NCI-H1417 (cell line): ENCODE results near the gene CUBN.

Source experiments
- DNase-seq, 3 experiments: peaks; one replicate each; lab custom pipeline; 2025; lab: John Stamatoyannopoulos, UW

Gene CUBN

GRCh38 chr10:17106991-17107390 is 22.6 kb downstream of the CUBN start:
- DNase-seq = no peak

GRCh38 chr10:17101910-17102266 is 27.7 kb downstream of the CUBN start:
- DNase-seq = no peak

GRCh38 chr10:17101257-17101909 is 28.2 kb downstream of the CUBN start:
- DNase-seq = no peak

- no peak for DNase-seq
Measured at GRCh38 chr10:17100586-17100985, 29.0 kb downstream of the CUBN start.

- DNase-seq = no peak
Measured at GRCh38 chr10:17098012-17098411, 31.6 kb downstream of the CUBN start.

- no peak for DNase-seq
Measured at GRCh38 chr10:17094844-17095243, 34.8 kb downstream of the CUBN start.

GRCh38 chr10:17092986-17093803 is 36.4 kb downstream of the CUBN start:
- no peak for DNase-seq

- no peak for DNase-seq
Measured at GRCh38 chr10:17092216-17092944, 37.2 kb downstream of the CUBN start.

GRCh38 chr10:17088118-17088806 is 41.3 kb downstream of the CUBN start:
- DNase-seq = no peak

GRCh38 chr10:17086865-17087367 is 42.7 kb downstream of the CUBN start:
- no peak for DNase-seq

GRCh38 chr10:17085011-17085725 is 44.4 kb downstream of the CUBN start:
- no peak for DNase-seq

- no peak for DNase-seq
Measured at GRCh38 chr10:17084258-17084657, 45.4 kb downstream of the CUBN start.

GRCh38 chr10:17081431-17081830 is 48.2 kb downstream of the CUBN start:
- DNase-seq = no peak

GRCh38 chr10:17077890-17078289 is 51.7 kb downstream of the CUBN start:
- no peak for DNase-seq

GRCh38 chr10:17077346-17077781 is 52.2 kb downstream of the CUBN start:
- no peak for DNase-seq

GRCh38 chr10:17076626-17077345 is 52.8 kb downstream of the CUBN start:
- DNase-seq = no peak

GRCh38 chr10:17075533-17076359 is 53.9 kb downstream of the CUBN start:
- no peak for DNase-seq

GRCh38 chr10:17074541-17074847 is 55.1 kb downstream of the CUBN start:
- DNase-seq = no peak

GRCh38 chr10:17073725-17074540 is 55.7 kb downstream of the CUBN start:
- DNase-seq = no peak
